ENCODE results near the gene AKR1C8.

AKR1C8 gene

GRCh38 chr10:5106553-5106952, 78.4 kb downstream of the AKR1C8 start:
- peak; percentile 31 for DNase-seq

- no peak for DNase-seq
Measured at GRCh38 chr10:5105626-5106025, 79.3 kb downstream of the AKR1C8 start.
